VCaP (cell line): Measurements from ENCODE around the gene CFAP58.
A peak's percentile ranks its signal among the peaks of the same experiment; 100 is the strongest.

Experiments
- H3K27ac ChIP-seq: fragments of 450-650 bp; 2 replicates; pipeline ENCODE4 v1.5.1; 2017
- TF ChIP-seq, protein P1 (sequence below): fragments of 450-650 bp; conservative IDR thresholded peaks from 2 replicates; pipeline ENCODE4 v1.5.1; 2017; ENCODE audit warnings: mild to moderate bottlenecking, moderate library complexity

The CFAP58 gene

DNA sequence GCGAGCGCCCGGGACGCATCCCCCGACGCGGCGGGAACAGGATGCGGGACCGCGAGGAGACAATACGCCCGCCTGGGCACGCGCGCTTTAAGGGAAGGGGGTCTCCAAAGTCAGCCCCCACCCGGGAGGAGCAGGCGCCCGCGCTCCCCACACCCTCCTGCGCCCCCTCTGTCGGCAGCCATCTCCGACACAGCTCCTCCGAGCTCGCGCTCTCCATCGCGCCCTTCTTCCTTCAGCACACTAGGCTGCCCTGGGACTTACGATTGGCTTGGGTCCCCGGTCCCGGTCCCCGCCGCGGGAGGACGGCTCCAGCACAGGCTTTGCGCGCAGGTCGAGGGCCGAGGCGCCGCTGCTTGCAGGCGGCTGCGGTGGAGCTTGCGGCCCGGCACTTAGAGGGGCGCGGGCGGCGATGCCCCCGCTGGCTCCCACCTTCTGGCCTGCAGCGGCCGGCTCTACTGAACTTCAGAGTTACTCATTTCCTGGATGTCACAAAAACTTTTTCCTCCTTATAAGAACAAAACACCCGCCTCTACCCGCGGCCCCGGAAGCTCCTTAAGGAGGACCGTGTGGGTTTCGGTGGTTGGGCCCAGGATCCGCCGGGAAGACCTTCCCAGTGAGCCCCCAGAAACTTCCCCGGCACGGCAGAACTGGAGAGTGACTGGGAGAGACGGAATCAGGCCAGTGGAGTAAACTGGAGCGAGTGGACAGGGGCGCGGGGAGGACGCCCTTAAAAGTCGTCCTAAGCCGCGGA is 15.5 kb upstream of the CFAP58 start, which contains the start of gene ITPRIP:
TSS of gene ITPRIP (minus strand) at position 481 of the 751 bp plus-strand sequence. CDS start 22,414 bp downstream, outside the sequence.
- TF ChIP-seq, protein P1, sequence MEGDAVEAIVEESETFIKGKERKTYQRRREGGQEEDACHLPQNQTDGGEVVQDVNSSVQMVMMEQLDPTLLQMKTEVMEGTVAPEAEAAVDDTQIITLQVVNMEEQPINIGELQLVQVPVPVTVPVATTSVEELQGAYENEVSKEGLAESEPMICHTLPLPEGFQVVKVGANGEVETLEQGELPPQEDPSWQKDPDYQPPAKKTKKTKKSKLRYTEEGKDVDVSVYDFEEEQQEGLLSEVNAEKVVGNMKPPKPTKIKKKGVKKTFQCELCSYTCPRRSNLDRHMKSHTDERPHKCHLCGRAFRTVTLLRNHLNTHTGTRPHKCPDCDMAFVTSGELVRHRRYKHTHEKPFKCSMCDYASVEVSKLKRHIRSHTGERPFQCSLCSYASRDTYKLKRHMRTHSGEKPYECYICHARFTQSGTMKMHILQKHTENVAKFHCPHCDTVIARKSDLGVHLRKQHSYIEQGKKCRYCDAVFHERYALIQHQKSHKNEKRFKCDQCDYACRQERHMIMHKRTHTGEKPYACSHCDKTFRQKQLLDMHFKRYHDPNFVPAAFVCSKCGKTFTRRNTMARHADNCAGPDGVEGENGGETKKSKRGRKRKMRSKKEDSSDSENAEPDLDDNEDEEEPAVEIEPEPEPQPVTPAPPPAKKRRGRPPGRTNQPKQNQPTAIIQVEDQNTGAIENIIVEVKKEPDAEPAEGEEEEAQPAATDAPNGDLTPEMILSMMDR, result peak; percentile 31
- peak within 1 kb of the TSS; percentile 89 for H3K27ac ChIP-seq

DNA sequence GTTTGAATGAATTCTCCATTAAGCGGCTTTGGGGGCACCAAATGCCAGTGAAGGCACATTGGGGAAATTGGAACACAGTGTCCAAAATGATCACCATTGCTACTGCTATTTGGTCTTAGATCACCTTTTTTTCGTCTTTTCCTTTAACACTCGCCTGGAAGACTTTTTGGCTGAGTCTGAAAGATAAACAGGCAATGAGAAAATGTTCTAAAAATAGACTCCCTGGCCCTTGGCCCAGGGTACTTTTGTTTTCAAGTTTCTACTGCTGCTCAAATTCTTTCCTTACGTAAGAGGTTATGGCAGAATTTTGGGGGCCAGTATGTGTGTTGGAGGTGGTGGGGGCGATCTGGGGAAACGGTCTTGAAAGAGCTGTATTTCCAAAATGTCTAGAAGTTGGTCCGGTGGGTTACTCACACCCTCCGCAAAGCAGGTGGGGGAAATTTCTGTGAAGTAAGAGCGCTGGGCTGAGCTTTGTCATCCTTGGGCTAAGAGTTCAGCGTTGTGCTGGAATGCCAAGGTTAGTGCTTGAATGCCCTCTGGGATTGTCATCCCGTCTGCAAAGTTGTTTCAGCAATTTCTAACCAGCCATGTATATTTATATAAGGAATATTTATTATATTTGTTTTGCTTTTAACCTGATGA is 14.0 kb upstream of the CFAP58 start:
- peak overlapping the region; percentile 89 for H3K27ac ChIP-seq
- TF ChIP-seq, protein P1, result no peak

DNA sequence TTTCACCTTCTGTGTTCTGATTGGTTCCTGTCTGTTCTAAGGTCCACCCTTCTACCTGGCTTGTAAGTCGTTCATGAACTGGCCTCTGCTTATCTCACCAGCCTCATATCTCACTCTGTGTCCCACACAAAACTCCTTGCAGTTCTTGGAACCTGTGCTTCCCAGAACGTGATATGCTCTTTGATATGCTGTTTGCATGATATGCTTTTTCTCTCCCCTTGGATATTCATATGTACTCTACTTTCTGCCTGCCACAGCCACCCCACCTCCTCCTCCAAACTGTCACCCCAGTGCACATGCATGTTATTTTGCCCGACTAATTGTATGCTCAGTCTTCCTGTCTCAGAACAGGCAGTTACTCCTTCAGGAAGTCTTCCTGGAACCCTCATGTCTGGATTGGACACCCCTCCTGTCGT is 13.5 kb upstream of the CFAP58 start:
- H3K27ac ChIP-seq, result peak overlapping the region; percentile 89

DNA sequence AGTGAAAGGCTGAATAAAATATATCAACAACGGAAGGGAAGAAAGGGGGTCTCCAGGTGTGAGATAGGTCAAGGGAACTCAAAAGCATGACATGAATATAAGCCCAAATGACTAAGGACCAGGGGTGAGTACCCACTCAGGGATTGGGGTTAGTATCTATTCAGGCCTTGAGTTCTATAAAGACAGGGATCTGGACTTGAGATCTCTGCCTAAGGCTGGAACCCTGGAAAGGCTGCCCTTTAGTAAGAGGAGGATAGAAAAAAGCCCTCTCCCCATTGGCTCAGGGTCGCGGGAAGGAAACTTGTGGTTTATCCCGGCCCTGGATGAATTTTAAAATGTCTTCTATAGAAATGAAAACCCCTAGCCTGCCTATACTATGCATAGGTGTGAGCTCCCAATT is 13.0 kb upstream of the CFAP58 start:
- peak overlapping the region; percentile 89 for H3K27ac ChIP-seq
- TF ChIP-seq, protein P1, result no peak

More for the DNA sequence above, 13.5 kb upstream of the CFAP58 start:
- TF ChIP-seq, protein P1, result no peak

DNA sequence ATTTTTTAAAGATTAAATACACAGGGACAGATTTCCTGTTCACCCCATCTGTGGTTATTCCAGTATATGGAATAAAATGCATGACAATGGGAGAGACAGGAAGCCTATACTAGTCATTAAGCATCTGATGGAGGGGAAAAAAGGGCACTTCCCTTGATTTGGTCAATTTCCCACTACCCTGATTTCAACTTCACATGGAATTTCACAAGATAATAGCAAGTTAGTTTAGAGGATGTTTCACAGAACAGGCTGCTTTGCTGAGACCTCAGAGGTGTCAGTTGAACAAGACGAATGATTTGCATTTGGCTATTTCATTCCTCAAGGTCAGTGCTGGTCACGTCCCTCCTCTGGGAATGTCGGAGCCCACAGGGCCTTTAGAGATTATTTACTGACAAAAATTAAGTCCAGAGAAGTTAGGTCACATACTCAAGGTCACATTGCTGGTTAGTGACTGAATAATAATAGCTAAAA is 10.7 kb upstream of the CFAP58 start:
- H3K27ac ChIP-seq, result no peak overlapping the region
- TF ChIP-seq, protein P1, result no peak

DNA sequence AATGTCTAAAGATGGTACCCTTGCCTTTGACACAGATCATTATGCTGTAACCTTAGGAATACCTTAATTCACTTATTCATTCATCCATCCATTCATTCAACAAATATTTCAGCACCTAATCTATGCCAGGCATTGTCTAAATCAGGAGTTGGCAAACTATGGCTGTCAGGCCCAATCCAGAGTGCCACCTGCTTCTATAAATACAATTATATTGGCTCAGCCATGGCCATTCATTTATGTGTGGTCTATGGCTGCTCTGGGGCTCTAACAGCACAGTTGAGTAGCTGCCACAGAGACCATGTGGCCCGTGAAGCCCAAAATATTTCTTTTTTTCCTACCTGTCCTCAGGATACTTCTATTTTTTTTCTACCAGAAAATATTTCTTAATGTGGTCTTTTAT is 9.4 kb upstream of the CFAP58 start:
- no peak overlapping the region for H3K27ac ChIP-seq
- TF ChIP-seq, protein P1, result no peak

DNA sequence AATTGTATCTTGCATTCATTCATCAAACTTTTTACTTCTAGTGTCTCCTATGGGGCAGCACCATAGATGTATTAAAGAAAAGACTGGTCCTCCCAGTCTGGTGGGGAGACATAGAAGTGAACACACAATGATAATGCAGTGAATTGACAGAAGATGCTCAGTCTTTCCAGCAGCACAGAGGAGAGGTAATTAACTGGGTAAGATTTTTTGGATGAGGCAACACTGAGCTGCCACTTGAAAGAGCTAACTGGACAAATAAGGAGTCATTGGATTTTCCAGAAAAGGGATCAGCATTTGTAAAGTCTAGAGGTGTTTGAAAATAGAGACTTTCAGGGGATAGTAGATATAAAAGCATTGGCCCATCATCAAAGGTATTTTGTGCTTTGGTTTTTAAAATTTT is 8.1 kb upstream of the CFAP58 start:
- TF ChIP-seq, protein P1, result no peak
- no peak overlapping the region for H3K27ac ChIP-seq
